Measurements from ENCODE around the gene ACER3.

ACER3 gene

DNA sequence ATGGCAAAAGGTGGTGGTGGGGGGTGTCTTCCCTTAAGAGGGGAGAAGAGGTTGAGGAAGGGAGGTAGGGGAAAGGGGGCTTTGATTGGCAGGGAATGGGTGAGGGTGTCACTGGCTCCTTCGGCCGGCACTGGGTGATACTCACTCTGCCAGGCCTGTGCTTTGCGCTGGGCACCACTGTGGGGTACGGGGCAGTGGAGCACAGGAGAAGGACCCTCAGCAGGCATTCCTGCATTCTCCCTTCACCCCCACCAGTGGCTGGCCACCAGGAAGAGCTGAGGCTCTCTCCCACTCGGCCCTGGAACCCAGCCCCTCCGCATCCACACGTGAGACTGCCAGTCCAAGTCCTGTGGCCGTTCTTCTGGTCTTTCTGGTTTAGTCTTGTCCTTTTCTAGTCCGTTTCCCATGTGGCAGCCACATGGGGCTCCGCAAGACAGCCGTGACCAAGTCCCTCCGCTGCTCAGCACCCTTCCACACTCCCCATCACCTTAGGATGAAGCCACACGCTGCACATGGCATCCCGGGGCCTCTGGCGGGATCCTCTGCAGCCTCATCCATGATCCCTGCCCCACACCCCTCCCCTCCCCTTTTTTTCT, 214.0 kb downstream of the ACER3 start:
- no peak for ATAC-seq
- TF ChIP-seq ISL1 (CRISPR knock-in tag; IDR thresholded peaks at IDR 0.05) = no peak
- TF ChIP-seq ZNF8 (CRISPR knock-in tag; IDR thresholded peaks at IDR 0.05) = no peak
- no peak for TF ChIP-seq TOX (CRISPR knock-in tag; IDR thresholded peaks at IDR 0.05; ENCODE audit: borderline replicate concordance)
- no peak for TF ChIP-seq ESRRG (CRISPR knock-in tag; IDR thresholded peaks at IDR 0.05)
- TF ChIP-seq, protein P1, sequence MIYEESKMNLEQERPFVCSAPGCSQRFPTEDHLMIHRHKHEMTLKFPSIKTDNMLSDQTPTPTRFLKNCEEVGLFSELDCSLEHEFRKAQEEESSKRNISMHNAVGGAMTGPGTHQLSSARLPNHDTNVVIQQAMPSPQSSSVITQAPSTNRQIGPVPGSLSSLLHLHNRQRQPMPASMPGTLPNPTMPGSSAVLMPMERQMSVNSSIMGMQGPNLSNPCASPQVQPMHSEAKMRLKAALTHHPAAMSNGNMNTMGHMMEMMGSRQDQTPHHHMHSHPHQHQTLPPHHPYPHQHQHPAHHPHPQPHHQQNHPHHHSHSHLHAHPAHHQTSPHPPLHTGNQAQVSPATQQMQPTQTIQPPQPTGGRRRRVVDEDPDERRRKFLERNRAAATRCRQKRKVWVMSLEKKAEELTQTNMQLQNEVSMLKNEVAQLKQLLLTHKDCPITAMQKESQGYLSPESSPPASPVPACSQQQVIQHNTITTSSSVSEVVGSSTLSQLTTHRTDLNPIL (CRISPR knock-in tag; IDR thresholded peaks at IDR 0.05; ENCODE audit: low read depth) = no peak
- no peak for TF ChIP-seq ZFP3 (CRISPR knock-in tag; IDR thresholded peaks at IDR 0.05)
- no peak for TF ChIP-seq CSRNP3 (CRISPR knock-in tag; IDR thresholded peaks at IDR 0.05)
- no peak for TF ChIP-seq CSDC2 (CRISPR knock-in tag; IDR thresholded peaks at IDR 0.05)
- no peak for TF ChIP-seq ZC3H10 (CRISPR knock-in tag; IDR thresholded peaks at IDR 0.05)
- no peak for TF ChIP-seq SNAI2 (CRISPR knock-in tag; IDR thresholded peaks at IDR 0.05)
- TF ChIP-seq OSR1 (CRISPR knock-in tag; IDR thresholded peaks at IDR 0.05) = no peak
- TF ChIP-seq BACH2 (CRISPR knock-in tag; IDR thresholded peaks at IDR 0.05; ENCODE audit: borderline replicate concordance) = no peak
- no peak for TF ChIP-seq ARNTL (CRISPR knock-in tag; IDR thresholded peaks at IDR 0.05; ENCODE audit: borderline replicate concordance, low read depth)
- no peak for TF ChIP-seq ZFP30 (CRISPR knock-in tag; IDR thresholded peaks at IDR 0.05)
- TF ChIP-seq RARB (CRISPR knock-in tag; IDR thresholded peaks at IDR 0.05) = no peak
- no peak for TF ChIP-seq PATZ1 (CRISPR knock-in tag; IDR thresholded peaks at IDR 0.05; ENCODE audit: borderline replicate concordance)

DNA sequence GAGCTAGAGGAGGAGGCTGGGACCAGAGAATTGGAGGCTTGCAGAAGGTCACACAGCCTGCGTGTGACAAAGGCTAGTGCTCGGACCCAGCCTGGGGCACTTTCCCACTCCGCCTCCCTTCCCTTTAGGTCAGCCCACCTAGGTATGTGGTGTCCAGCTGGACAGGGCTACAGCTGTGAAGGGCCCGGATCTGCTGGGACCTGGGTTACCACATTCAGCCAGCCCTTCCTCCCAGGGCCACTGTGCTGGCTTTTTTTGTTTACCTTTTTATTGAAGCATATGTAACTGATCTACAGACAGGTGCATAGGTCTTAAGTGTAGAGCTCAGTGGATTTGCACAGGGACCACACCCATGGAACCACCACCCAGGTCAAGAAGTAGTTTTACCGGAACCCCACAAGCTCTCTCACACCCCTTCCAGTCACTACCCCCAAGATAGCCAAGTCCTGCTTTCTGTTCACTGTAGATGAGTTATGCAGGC, 214.7 kb downstream of the ACER3 start:
- no peak for ATAC-seq
- TF ChIP-seq ZNF70 (CRISPR knock-in tag; IDR thresholded peaks at IDR 0.05) (no peak), TOX (CRISPR knock-in tag; IDR thresholded peaks at IDR 0.05; ENCODE audit: borderline replicate concordance) (no peak), ZNF8 (CRISPR knock-in tag; IDR thresholded peaks at IDR 0.05) (no peak)

Data from SK-N-SH treated with all-trans-retinoic acid at 6 μM for 48 hours (cell line).